Activated naive CD4-positive, alpha-beta T cell treated with anti-CD3 and anti-CD28 coated beads, Interleukin-2, amount 50 U/mL, for 24 hours (primary cell): Measurements from ENCODE around the gene IGIP.
A peak's percentile ranks its signal among the peaks of the same experiment; 100 is the strongest.

Experiments used
- H3K27ac Mint-ChIP-seq: one replicate; pipeline ENCODE4 v1.8.0; 2021; ENCODE audit warnings: mild to moderate bottlenecking, mixed read lengths
- H3K27me3 Mint-ChIP-seq: one replicate; pipeline ENCODE4 v1.8.0; 2021; ENCODE audit warnings: mixed read lengths
- H3K36me3 Mint-ChIP-seq: one replicate; pipeline ENCODE4 v1.8.0; 2021; ENCODE audit warnings: mixed read lengths
- H3K4me1 Mint-ChIP-seq: one replicate; pipeline ENCODE4 v1.8.0; 2021; ENCODE audit warnings: mixed read lengths
- H3K4me3 Mint-ChIP-seq: one replicate; pipeline ENCODE4 v1.8.0; 2021; ENCODE audit warnings: mild to moderate bottlenecking, mixed read lengths
- H3K9me3 Mint-ChIP-seq: one replicate; pipeline ENCODE4 v1.8.0; 2021; ENCODE audit warnings: mixed read lengths

Gene IGIP

DNA sequence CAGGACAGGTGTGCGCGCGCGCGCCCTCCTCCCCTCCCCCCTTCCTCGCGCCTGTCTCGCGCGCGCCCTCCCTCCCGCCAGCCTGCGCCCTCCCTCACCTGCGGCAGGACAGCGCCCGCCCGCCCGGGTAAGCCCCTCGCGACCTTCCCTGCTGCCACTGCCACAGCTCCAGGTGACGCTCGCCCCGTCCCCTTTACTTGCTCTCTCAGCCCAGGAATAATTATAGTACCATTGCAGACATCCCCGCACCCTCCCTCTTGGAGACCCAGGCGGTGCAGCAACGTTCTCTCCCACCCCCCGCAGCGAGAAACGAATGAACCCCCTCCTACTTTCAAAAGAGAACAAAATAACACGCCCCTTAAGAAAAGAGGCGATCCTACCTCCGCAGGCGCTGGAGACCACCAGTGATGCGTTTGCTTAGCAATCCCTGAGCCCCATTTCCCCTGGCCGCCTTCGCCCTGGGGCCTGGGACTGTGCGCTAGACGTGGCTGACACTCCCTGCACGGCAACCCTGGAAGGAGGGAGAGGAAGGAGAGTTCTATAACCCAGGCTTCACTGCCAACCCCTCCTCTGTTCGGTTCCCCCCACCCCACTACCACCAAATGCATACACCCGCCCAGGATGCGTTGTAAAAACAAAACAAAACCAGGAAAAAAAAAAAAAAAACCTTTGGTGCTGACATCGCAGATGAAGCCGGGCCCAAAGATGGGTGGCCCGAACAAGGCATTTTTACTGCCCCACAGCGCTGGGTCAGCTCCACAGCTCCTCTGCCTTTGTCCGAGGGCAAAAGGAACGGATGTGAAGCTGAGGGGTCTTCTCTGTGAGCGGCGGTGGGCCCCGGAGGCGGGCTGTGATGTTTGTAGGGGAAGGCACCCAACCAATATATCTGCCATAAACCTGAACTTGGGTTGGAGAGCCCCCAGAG, 17.4 kb upstream of the IGIP start:
- Mint-ChIP-seq H3K9me3 (no peaks in the 10 kb centered on the region), H3K4me3 (peak overlapping the region; percentile 98), H3K4me1 (peaks cover 57% of the 10 kb centered on the region), H3K27ac (peak overlapping the region; percentile 93), H3K27me3 (peaks cover 2% of the 10 kb centered on the region), H3K36me3 (no peaks in the 10 kb centered on the region)

DNA sequence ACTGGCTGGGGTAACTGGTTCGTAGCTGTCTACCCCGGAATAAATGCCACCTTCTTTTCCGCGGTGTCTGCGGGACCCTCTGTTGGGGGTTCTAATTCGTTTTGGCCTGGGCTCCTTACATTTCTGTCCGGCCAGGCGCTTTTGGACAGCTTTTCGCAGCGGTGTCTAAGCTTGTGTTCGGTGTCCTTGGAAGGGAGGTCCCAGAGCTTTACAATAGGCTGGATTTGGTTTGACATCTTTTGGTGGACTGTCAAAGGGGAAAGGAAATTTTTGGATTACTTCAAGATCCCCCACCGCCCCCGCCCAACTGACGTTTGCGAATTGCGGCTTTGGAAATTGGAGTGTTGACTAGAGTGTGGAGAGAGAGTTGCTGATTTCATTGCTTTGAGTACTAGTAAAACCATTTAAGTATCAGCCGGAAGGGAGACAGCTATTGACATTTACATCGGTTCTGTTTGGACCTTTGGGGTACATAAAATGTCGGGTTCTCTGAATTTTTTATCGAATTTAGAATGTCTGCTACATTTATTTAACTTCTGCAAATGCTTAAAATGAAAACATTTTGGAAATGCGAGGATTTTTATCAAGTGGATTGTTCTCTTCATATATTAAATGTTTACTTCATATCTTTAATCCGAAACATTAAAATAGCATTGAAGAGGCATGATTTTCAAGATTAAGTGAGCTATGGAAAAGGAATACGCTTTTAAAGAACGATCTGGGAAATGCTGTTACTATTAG, 16.5 kb upstream of the IGIP start:
- H3K27me3 Mint-ChIP-seq = peaks cover 2% of the 10 kb centered on the region
- peaks cover 57% of the 10 kb centered on the region for H3K4me1 Mint-ChIP-seq
- H3K27ac Mint-ChIP-seq = peak overlapping the region; percentile 93
- no peaks in the 10 kb centered on the region for H3K9me3 Mint-ChIP-seq
- no peaks in the 10 kb centered on the region for H3K36me3 Mint-ChIP-seq
- peak overlapping the region; percentile 98 for H3K4me3 Mint-ChIP-seq

DNA sequence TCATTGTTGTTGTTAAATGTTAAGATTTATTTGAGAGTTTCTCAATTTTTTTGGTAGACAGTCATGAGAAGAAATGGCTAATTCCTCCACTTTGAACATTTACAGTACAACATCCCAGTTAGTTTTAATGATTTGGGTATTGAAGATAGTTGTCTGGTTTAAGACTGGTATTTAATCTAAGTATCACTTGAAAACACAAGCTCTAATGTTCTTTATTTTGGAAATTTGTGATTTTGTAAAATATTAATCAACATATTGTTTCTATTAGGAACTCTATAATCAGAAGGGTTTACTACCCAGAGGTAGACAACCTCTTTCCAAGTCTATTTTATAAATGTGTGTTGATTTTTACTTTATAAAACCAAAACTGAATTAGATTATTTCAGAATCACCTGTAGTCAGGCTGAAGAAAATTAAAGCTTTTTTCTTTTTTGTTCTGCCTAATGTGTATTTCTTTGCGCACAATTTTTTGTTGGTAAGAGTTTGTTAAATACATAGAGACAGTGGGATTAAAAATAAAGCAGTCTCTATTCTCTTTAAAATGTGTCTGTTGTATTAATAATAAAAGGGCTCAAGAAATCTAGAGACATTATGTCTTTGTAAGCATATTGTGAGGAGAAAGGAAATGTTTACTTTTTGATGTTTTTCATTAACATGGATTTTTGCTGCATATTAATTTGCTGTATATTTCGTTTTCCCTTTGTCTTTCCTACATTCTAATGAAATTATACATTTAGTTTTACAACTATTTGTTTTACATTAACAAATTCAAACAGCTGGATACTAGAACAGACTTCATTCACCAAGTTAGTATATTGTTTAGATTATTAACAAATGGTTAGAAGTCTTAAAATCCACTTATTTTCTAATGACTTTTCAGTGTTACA, 15.7 kb upstream of the IGIP start:
- Mint-ChIP-seq H3K27me3 (peaks cover 2% of the 10 kb centered on the region), H3K27ac (peak overlapping the region; percentile 30), H3K36me3 (no peaks in the 10 kb centered on the region), H3K4me1 (peaks cover 62% of the 10 kb centered on the region), H3K9me3 (no peaks in the 10 kb centered on the region), H3K4me3 (peak overlapping the region; percentile 98)

DNA sequence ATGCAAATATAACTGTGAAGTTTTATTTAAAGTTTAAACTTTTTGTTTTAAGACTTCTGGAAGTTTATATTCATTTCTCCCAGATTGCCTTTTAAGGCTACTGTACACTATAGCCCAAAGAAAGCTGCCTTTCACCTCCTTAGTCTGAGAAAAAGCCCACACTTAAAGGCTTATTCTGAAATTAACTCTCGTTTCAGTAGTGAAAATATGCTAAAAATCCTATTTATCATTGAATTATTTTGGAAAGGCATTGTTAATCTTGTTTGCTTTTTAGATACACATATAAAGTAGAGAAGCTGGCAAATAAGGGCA, 15.1 kb upstream of the IGIP start:
- H3K27ac Mint-ChIP-seq = no peak overlapping the region
- peaks cover 2% of the 10 kb centered on the region for H3K27me3 Mint-ChIP-seq
- H3K4me3 Mint-ChIP-seq = no peak overlapping the region
- H3K9me3 Mint-ChIP-seq = no peaks in the 10 kb centered on the region
- H3K36me3 Mint-ChIP-seq = no peaks in the 10 kb centered on the region
- H3K4me1 Mint-ChIP-seq = peaks cover 65% of the 10 kb centered on the region

DNA sequence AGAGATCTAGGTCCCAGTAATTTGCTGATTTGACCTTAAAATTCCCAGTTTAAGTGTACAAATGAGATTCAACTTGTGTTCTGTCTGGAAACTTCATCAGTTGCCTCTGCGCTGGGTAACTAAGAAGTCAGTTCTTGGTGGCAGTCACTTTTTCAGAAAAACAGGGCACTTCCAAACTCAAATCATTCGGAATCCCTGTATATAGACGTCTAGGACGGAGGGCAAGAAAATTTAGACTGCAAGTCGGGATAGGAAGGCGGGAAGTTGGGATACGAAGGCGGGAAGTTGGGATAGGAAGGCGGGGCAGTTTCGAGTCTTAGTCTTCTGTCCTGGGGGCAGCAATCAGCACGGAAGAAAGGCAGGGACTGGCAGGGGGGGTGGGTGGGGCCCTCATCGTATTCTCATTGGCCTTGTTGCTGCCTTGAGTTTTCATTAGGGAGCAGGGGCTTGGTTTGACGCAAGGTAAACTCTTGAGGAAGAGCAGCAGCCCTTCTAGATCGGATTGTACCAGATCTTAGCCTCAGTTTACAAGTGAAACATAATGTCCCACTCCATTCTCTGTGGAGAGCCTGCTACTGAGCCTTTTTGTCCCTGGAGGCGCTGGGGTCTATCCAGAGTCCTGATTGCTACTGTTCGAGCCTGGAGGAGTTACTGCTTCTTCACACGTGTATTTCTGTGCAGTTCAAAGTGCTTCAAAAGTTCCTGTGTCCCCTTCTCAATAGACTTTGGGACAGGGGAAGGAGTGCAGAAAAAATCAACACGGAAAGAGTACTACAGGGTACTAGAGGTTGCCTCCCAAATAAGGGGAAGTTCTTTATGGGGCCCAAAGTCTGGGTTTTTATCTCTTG, 14.5 kb upstream of the IGIP start:
- H3K27ac Mint-ChIP-seq = peak overlapping the region; percentile 70
- peaks cover 68% of the 10 kb centered on the region for H3K4me1 Mint-ChIP-seq
- peak overlapping the region; percentile 91 for H3K4me3 Mint-ChIP-seq
- H3K27me3 Mint-ChIP-seq = peaks cover 2% of the 10 kb centered on the region
- H3K9me3 Mint-ChIP-seq = no peaks in the 10 kb centered on the region
- no peaks in the 10 kb centered on the region for H3K36me3 Mint-ChIP-seq

DNA sequence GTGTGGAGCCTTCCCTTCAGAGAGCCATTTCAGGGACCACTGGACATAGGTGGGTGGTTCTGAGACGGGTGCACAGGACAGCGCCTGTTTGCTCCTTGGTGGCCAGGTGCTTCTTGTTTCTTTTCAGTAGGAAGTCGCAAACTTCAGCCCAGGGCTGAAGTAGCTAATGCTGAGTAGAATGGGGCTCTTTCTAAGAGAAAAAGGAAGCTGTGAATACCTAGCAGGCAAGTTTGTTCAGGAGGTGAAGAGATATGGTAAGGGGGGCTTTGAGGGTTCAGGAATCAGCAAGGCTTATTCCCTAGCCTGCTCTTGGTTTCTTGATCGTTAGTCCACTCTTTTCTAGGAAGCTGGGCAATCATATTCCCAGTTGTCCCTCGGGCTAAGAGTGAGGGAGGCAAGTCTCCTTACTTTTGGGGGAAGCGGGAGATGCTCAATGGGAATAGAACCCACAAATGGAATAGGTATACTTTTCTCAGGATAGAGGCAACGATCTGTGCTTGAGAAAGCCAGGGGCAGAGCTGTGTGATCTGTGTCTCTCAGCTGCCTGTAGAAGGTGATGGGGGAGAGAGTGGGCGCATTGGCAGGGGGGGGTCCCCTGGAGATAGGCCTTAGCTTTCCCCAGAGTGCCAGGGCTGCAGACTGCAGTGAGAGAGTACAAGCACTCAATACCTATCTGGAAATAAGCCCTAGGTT, 13.7 kb upstream of the IGIP start:
- Mint-ChIP-seq H3K4me3 (peak overlapping the region; percentile 91), H3K27ac (peak overlapping the region; percentile 77), H3K27me3 (peaks cover 2% of the 10 kb centered on the region), H3K4me1 (peaks cover 68% of the 10 kb centered on the region), H3K9me3 (no peaks in the 10 kb centered on the region), H3K36me3 (no peaks in the 10 kb centered on the region)

DNA sequence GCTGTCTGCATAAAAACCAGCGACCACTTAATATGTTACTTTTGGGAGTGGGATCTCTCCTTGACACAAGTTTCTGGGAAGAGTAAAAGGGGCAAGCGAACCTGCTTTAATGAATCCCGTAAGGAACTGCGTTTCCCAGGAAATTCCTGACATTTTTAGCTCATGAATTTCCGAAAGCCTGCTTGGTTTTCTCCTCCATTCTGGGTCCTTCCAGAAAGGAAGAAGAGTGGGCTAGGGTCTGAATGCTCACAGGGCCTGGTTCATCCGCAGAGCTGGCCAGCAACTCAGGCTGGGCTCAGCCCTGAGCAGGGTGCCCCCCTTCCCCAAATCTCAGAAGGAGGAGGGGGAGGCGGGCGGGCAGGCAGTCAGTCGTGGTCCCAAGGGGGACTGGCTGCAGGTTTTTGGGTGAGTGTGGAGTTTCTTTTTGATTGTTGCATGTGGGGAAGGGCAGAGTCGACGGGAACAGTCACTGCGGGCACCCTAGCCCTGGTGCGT, 13.0 kb upstream of the IGIP start:
- H3K9me3 Mint-ChIP-seq = no peaks in the 10 kb centered on the region
- peaks cover 2% of the 10 kb centered on the region for H3K27me3 Mint-ChIP-seq
- H3K27ac Mint-ChIP-seq = peak overlapping the region; percentile 35
- H3K4me3 Mint-ChIP-seq = peak overlapping the region; percentile 91
- H3K36me3 Mint-ChIP-seq = no peaks in the 10 kb centered on the region
- peaks cover 70% of the 10 kb centered on the region for H3K4me1 Mint-ChIP-seq

DNA sequence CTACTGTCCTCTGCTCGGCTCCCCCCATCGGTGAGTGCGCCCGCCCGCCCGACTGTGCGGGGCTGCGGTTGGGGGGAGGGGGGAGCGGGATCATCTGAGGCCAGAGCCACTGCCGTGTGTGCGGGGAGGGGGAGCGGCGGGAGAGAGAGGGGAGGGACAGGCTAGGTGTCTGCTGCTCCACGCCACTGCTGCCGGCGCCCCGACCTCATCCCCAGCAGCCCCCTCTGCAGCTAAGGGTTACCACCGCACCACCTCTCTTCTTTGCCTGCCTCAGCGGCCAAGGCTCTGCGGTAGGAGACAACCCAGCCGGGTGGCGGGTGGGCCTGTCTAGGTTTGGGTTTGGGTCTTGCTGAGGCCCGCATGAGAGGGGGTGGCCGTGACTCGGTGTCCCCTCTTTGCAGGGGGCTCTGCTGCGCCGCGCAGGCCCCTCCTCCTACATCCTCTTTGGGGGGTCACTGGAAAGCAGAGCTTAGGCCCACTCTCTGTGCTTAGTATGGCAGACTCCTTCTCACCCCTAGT, 12.5 kb upstream of the IGIP start:
- H3K36me3 Mint-ChIP-seq = no peaks in the 10 kb centered on the region
- H3K27me3 Mint-ChIP-seq = peaks cover 2% of the 10 kb centered on the region
- H3K4me1 Mint-ChIP-seq = peaks cover 72% of the 10 kb centered on the region
- H3K27ac Mint-ChIP-seq = peak overlapping the region; percentile 35
- H3K4me3 Mint-ChIP-seq = peak overlapping the region; percentile 91
- no peaks in the 10 kb centered on the region for H3K9me3 Mint-ChIP-seq

DNA sequence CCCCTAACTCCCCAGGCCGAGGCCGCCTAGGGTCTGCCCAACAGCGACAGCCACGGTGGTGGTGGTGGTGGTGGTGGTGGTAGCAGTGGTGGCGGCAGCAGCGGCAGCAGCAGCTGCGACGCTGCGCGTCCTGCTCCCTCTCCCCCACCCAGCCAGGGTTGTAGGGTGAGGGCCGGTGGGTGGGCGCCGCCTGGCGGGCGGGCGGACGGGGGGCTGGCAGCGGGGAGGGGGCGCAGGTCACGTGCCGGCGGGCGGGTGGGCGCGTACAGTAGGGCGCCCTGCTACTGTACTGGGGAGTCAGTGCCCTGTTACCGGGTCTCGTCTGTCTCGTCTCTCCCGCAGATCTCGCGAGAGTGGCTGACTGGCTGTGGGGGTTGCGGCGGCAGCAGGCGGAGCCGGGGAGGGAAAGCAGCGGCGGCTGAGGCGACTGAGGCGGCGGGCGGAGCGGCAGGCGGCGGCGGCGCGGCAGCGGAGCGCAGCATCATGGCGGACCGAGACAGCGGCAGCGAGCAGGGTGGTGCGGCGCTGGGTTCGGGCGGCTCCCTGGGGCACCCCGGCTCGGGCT, 12.0 kb upstream of the IGIP start, which contains the start of gene PURA:
Gene PURA, plus strand, starts transcription at position 411 of the 565 bp plus-strand sequence. Its CDS starts 73 bp downstream, at position 484.
- no peaks in the 10 kb centered on the region for H3K36me3 Mint-ChIP-seq
- H3K4me3 Mint-ChIP-seq = peak within 1 kb of the TSS; percentile 91
- no peaks in the 10 kb centered on the region for H3K9me3 Mint-ChIP-seq
- H3K27ac Mint-ChIP-seq = peak within 1 kb of the TSS; percentile 92
- H3K27me3 Mint-ChIP-seq = peaks cover 2% of the 10 kb centered on the region
- H3K4me1 Mint-ChIP-seq = peaks cover 73% of the 10 kb centered on the region

DNA sequence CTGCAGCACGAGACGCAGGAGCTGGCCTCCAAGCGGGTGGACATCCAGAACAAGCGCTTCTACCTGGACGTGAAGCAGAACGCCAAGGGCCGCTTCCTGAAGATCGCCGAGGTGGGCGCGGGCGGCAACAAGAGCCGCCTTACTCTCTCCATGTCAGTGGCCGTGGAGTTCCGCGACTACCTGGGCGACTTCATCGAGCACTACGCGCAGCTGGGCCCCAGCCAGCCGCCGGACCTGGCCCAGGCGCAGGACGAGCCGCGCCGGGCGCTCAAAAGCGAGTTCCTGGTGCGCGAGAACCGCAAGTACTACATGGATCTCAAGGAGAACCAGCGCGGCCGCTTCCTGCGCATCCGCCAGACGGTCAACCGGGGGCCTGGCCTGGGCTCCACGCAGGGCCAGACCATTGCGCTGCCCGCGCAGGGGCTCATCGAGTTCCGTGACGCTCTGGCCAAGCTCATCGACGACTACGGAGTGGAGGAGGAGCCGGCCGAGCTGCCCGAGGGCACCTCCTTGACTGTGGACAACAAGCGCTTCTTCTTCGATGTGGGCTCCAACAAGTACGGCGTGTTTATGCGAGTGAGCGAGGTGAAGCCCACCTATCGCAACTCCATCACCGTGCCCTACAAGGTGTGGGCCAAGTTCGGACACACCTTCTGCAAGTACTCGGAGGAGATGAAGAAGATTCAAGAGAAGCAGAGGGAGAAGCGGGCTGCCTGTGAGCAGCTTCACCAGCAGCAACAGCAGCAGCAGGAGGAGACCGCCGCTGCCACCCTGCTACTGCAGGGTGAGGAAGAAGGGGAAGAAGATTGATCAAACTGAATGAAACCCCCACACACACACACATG, 11.2 kb upstream of the IGIP start:
- peaks cover 68% of the 10 kb centered on the region for H3K4me1 Mint-ChIP-seq
- peak overlapping the region; percentile 91 for H3K4me3 Mint-ChIP-seq
- no peaks in the 10 kb centered on the region for H3K36me3 Mint-ChIP-seq
- no peaks in the 10 kb centered on the region for H3K9me3 Mint-ChIP-seq
- H3K27me3 Mint-ChIP-seq = peaks cover 2% of the 10 kb centered on the region
- H3K27ac Mint-ChIP-seq = peak overlapping the region; percentile 75

DNA sequence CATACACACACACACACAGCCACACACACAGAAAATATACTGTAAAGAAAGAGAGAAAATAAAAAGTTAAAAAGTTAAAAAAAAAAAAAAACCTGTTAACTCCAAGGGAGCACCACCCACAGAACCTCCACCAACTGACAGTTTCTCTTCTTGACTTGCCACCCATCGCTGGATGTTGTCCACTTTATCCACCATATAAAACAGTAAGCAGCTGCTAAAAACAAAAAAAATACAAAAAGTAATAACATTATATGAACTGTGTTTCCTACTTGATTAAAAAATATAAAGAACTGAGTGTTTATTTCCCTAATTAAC, 10.6 kb upstream of the IGIP start:
- Mint-ChIP-seq H3K4me3 (peak overlapping the region; percentile 91), H3K4me1 (peaks cover 64% of the 10 kb centered on the region), H3K27ac (peak overlapping the region; percentile 75), H3K36me3 (no peaks in the 10 kb centered on the region), H3K27me3 (peaks cover 2% of the 10 kb centered on the region), H3K9me3 (no peaks in the 10 kb centered on the region)

DNA sequence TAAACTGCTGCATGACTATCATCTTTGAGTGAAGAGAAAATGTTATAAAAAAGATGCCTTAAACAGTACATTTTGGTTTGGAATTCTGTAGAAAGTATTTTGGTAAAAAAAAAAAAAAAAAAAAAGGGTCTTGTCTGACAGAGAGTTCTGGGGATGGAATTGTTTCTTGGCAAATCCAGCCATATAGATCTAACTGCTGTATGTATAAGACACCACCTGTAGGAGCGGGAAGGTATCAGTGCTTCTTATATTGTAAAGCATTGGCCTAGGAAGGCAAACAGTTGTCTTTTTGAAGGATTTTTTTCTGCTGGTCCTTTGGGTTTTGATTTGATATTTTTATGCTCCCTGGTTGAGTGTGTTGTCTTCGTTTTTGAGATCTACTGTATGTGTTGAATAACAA, 9.0 kb upstream of the IGIP start:
- peak overlapping the region; percentile 47 for H3K4me3 Mint-ChIP-seq

DNA sequence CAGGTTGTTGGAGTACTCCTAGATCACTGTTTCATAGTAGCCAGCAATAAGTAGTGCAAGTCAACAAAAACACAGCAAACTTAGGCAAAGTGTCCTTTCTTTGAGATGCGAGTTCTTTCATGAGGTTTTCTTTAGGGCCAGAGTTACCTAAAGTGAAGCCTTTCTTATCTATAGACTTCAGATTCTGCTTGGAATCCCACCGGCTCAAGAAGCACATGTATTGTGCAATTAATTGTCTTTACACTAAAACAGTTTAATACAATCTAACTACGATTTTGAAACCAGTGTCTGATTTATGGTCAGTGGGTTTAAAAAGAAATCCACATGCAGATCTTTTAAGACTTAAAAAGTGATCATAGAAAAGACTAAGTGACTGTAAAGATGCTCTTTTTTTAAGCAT, 8.2 kb upstream of the IGIP start:
- H3K4me1 Mint-ChIP-seq = peaks cover 63% of the 10 kb centered on the region
- no peak overlapping the region for H3K4me3 Mint-ChIP-seq
- H3K36me3 Mint-ChIP-seq = no peaks in the 10 kb centered on the region
- no peaks in the 10 kb centered on the region for H3K9me3 Mint-ChIP-seq
- H3K27ac Mint-ChIP-seq = no peak overlapping the region
- no peaks in the 10 kb centered on the region for H3K27me3 Mint-ChIP-seq

More for the DNA sequence above, 9.0 kb upstream of the IGIP start:
- H3K4me1 Mint-ChIP-seq = peaks cover 63% of the 10 kb centered on the region
- H3K27me3 Mint-ChIP-seq = no peaks in the 10 kb centered on the region
- H3K27ac Mint-ChIP-seq = no peak overlapping the region
- no peaks in the 10 kb centered on the region for H3K36me3 Mint-ChIP-seq
- H3K9me3 Mint-ChIP-seq = no peaks in the 10 kb centered on the region
